ENCODE data around the gene COL20A1. TPM values are rescaled to one million over a fixed set of nuclear protein-coding genes. Genes with fewer than 3 reads are reported as not detected.

Gene COL20A1
- total RNA-seq, 4 donors from 2014 or later, result not detected

GRCh38 chr20:63342561-63343459 lies 49.8 kb downstream of the COL20A1 start:
- WGBS, 2 donors, result 83 to 84% methylated on average over 55 to 58 of the region's 59 CpGs
- intact Hi-C loops (cut with DNase I; ENCODE audit: low total_unique reads), result no loop called here
- no peak for DNase-seq (ENCODE audit: low spot score in 2 of 2)
- TF ChIP-seq POLR2A (IDR thresholded peaks at IDR 0.05) (no peak), CTCF (IDR thresholded peaks at IDR 0.05) (no peak)
- no peak overlapping the region for H3K4me3 ChIP-seq (ENCODE audit: low read depth, poor library complexity, severe bottlenecking)

- 64 to 66% methylated on average over 28 to 35 of the region's 37 CpGs for WGBS, 2 donors
- TF ChIP-seq POLR2A (IDR thresholded peaks at IDR 0.05) (no peak), CTCF (IDR thresholded peaks at IDR 0.05) (no peak)
- DNase-seq (ENCODE audit: low spot score in 2 of 2), result no peak
- intact Hi-C loops (cut with DNase I; ENCODE audit: low total_unique reads), result no loop called here
- H3K4me3 ChIP-seq (ENCODE audit: low read depth, poor library complexity, severe bottlenecking), result no peak overlapping the region
Observed at GRCh38 chr20:63343460-63344445, 50.8 kb downstream of the COL20A1 start.

- intact Hi-C loops (cut with DNase I; ENCODE audit: low total_unique reads), result no loop called here
- WGBS, 2 donors, result 40 to 56% methylated on average over 14 to 20 of the region's 21 CpGs
- no peak overlapping the region for H3K4me3 ChIP-seq (ENCODE audit: low read depth, poor library complexity, severe bottlenecking)
- no peak for TF ChIP-seq POLR2A (IDR thresholded peaks at IDR 0.05)
- no peak for TF ChIP-seq CTCF (IDR thresholded peaks at IDR 0.05)
- DNase-seq (ENCODE audit: low spot score in 2 of 2), result no peak
Observed at GRCh38 chr20:63344616-63345327, 51.8 kb downstream of the COL20A1 start.

DNA sequence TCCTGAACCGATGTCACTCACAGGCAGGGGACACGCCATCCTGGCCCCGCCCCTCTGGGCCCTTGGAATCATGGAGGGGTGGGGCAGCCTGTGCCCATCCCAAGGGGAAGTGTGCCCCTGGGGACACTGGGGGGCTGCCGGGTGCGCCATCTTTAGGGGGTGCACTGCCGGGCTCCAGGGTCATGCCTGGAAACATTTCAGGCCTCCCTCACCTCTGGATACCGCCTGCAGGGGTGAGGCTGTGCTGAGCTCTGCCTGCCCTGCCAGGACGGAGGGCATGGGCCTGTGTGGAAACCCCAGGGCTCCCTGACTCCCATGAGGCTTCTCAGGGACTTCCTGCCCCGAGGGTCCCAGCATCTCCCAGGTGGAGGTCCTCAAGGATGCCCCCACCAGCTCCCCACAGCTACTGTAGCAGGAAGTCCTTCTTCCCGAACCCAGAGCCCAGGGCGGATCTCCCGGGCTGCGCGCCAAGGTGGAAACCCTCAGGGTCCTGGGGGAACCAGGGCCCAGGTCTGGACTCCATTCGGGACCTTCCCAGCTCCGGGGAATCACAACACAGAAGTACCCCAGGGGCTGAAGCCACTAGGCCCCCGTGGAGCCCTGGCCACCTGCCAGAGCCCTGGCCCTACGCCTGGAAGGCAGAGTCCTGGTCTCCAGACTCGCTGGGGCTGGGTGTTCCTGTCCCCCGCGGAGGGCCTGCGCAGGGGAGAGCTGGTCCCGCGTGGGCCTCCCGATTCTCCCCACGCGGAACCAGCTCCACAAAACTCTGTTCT lies 52.5 kb downstream of the COL20A1 start:
- TF ChIP-seq POLR2A (IDR thresholded peaks at IDR 0.05) (no peak), CTCF (IDR thresholded peaks at IDR 0.05) (no peak)
- WGBS, 2 donors, result 27 to 29% methylated on average over 18 to 26 of the region's 27 CpGs
- intact Hi-C loops (cut with DNase I; ENCODE audit: low total_unique reads), result no loop called here
- DNase-seq (ENCODE audit: low spot score in 2 of 2), result no peak
- no peak overlapping the region for H3K4me3 ChIP-seq (ENCODE audit: low read depth, poor library complexity, severe bottlenecking)
